Activated CD8-positive, alpha-beta T cell treated with anti-CD3 and anti-CD28 coated beads for 36 hours (primary cell): ENCODE measurements around the gene RNF217. TPM values are rescaled to one million over a fixed set of nuclear protein-coding genes. Genes with fewer than 3 reads are reported as not detected.

Experiments
- ATAC-seq: fragments of 200-7000 bp; cut with Tn5 transposase; one replicate; pipeline ENCODE4 v1.10.0; 2021; ENCODE audit warnings: mild to moderate bottlenecking, moderate library complexity
- CTCF ChIA-PET: fragments of 350-600 bp; sonication (Branson Sonifier 250); formaldehyde crosslinking; loops from one replicate; lab custom pipeline; 2021; ENCODE audit warnings: antibody characterized with exemption; lab: Charles Lee
- POLR2A ChIA-PET: fragments of 350-600 bp; sonication (Branson Sonifier 250); formaldehyde crosslinking; loops from one replicate; lab custom pipeline; 2021; ENCODE audit warnings: antibody characterized with exemption; lab: Charles Lee
- DNase-seq: peaks from one replicate; pipeline ENCODE4 v3.0.0-alpha.2; 2020
- H3K27ac Mint-ChIP-seq: one replicate; pipeline ENCODE4 v1.8.0; 2021; ENCODE audit warnings: mild to moderate bottlenecking, mixed read lengths
- H3K27me3 Mint-ChIP-seq: one replicate; pipeline ENCODE4 v1.8.0; 2021; ENCODE audit warnings: mixed read lengths
- H3K36me3 Mint-ChIP-seq: one replicate; pipeline ENCODE4 v1.8.0; 2021; ENCODE audit warnings: low read depth, mixed read lengths
- H3K4me1 Mint-ChIP-seq: one replicate; pipeline ENCODE4 v1.8.0; 2021; ENCODE audit warnings: low read depth, mixed read lengths
- H3K4me3 Mint-ChIP-seq: one replicate; pipeline ENCODE4 v1.8.0; 2021; ENCODE audit warnings: mild to moderate bottlenecking, moderate library complexity, mixed read lengths
- H3K9me3 Mint-ChIP-seq: one replicate; pipeline ENCODE4 v1.8.0; 2021; ENCODE audit warnings: mixed read lengths
- intact Hi-C: fragments of 100-400 bp; cut with micrococcal nuclease; formaldehyde crosslinking; loops from one replicate; pipeline ENCODE4 v1.10.0; 2022
- total RNA-seq, 2 experiments: library from RNA; stranded (reverse); gene quantifications; one replicate each; pipeline ENCODE4 v1.2.3, GENCODE V29; 2021
- TF ChIP-seq, protein P1 (sequence below): fragments of 200-600 bp; IDR thresholded peaks from one replicate; pipeline ENCODE4 v1.8.0; 2022; ENCODE audit warnings: antibody characterized with exemption, mild to moderate bottlenecking

Gene RNF217
- total RNA-seq, 2 experiments from 2014 or later = 0.07 to 0.09 TPM

DNA sequence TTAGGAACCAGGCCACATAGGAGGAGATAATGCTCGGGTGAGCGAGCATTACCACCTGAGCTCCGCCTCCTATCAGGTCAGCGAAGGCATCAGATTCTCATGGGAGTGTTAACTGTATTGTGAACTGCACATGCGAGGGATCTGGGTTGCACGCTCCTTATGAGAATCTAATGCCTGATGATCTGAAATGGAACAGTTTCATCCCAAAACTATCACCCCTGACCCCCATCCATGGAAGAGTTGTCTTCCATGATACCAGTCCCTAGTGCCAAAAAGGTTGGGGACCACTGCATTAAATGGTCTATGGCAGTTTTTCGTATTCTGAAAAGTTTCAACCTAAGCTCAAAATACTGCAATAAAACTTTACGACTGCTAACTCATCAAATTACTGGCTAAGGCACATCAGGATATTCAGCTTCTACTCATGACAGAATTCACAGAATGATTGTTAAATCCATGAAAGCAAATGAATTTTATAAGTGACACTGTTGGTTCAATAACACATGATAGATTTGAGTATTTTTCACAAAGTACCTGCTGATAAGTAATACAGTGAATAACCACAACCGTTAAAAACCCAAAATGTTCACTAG lies 25.9 kb downstream of the RNF217 start:
- H3K4me1 Mint-ChIP-seq = peaks cover 3% of the 10 kb centered on the region
- no peaks in the 10 kb centered on the region for H3K27me3 Mint-ChIP-seq
- TF ChIP-seq, protein P1, sequence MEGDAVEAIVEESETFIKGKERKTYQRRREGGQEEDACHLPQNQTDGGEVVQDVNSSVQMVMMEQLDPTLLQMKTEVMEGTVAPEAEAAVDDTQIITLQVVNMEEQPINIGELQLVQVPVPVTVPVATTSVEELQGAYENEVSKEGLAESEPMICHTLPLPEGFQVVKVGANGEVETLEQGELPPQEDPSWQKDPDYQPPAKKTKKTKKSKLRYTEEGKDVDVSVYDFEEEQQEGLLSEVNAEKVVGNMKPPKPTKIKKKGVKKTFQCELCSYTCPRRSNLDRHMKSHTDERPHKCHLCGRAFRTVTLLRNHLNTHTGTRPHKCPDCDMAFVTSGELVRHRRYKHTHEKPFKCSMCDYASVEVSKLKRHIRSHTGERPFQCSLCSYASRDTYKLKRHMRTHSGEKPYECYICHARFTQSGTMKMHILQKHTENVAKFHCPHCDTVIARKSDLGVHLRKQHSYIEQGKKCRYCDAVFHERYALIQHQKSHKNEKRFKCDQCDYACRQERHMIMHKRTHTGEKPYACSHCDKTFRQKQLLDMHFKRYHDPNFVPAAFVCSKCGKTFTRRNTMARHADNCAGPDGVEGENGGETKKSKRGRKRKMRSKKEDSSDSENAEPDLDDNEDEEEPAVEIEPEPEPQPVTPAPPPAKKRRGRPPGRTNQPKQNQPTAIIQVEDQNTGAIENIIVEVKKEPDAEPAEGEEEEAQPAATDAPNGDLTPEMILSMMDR = no peak
- intact Hi-C loops = no loop called here
- H3K27ac Mint-ChIP-seq = no peak overlapping the region
- no peak for ATAC-seq
- DNase-seq = no peak
- H3K4me3 Mint-ChIP-seq = no peak overlapping the region
- no peaks in the 10 kb centered on the region for H3K36me3 Mint-ChIP-seq
- ChIA-PET CTCF (interaction anchor here (0.7 kb wide), 2 partner anchors 153 to 316 kb away, joined by 3 read pairs; no protein-coding TSS in a partner anchor), POLR2A (no interaction called here)
- no peaks in the 10 kb centered on the region for H3K9me3 Mint-ChIP-seq

DNA sequence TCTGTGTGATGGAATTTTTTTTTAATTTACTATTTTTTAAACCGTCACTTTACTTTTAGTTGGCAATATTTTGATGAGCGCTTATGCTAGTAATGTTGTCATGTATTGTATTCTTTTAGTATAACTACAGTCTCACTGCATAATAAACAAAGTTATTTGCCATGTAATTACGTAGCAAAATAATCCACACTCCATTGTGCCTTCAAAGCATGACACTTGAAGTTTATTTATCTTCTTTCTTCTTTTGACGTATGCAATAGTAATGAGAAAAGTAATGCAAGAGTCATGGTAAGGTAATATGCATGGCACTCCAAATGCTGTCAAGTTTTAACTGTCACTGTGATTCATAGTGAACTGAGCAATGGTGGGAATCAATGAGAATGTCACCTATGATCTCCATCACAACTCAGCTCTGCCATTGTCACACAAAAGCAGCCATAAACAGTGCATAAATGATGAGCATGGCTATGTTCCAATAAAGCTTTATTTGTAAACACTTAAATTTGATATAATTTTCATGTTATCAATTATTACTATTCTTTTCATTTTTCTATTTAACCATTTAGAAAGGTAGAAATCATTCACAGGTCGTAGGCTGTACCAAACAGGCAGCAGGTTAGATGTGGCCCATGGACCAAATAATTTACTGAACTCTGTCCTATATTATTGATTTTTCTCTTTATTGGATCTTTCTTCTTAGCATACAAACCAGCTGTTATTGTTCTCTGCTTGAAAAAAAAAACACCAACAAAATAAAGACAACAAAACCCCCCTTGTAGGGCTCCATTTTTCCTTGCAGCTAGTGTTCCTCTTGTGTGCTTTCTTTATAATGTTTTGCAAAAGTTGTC lies 27.1 kb downstream of the RNF217 start:
- intact Hi-C loops = no loop called here
- no peak for ATAC-seq

DNA sequence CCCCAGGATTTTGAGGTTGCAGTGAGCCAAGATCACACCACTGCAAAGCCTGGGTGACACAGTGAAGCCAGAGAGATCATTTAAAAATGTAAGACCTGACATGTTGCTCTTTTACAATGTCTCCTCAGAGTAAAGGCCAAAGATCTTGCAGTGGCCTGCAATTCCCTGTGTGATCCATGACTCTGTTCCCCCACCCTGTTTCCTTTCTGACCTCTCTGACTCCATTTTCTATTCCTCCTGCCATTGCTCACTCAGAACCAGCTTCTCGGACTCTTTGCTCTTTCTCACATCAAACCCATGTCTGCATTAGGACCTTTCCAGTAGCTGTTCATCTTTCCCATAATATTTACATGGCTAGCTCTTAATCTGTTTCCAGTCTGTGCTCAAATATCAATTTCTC lies 28.8 kb downstream of the RNF217 start:
- Mint-ChIP-seq H3K4me3 (no peak overlapping the region), H3K4me1 (peaks cover 2% of the 10 kb centered on the region), H3K27ac (no peak overlapping the region), H3K27me3 (no peaks in the 10 kb centered on the region), H3K9me3 (no peaks in the 10 kb centered on the region), H3K36me3 (no peaks in the 10 kb centered on the region)
- CTCF ChIA-PET = no interaction called here
- ATAC-seq (no peak), DNase-seq (no peak)
- POLR2A ChIA-PET = no interaction called here
- TF ChIP-seq, protein P1 = no peak
- intact Hi-C loops = no loop called here

More for the DNA sequence above, 27.1 kb downstream of the RNF217 start:
- Mint-ChIP-seq H3K27ac (no peak overlapping the region), H3K9me3 (no peaks in the 10 kb centered on the region), H3K36me3 (no peaks in the 10 kb centered on the region), H3K27me3 (no peaks in the 10 kb centered on the region), H3K4me1 (peaks cover 3% of the 10 kb centered on the region), H3K4me3 (no peak overlapping the region)
- ChIA-PET POLR2A (no interaction called here), CTCF (no interaction called here)
- DNase-seq = no peak
- TF ChIP-seq, protein P1 = no peak

DNA sequence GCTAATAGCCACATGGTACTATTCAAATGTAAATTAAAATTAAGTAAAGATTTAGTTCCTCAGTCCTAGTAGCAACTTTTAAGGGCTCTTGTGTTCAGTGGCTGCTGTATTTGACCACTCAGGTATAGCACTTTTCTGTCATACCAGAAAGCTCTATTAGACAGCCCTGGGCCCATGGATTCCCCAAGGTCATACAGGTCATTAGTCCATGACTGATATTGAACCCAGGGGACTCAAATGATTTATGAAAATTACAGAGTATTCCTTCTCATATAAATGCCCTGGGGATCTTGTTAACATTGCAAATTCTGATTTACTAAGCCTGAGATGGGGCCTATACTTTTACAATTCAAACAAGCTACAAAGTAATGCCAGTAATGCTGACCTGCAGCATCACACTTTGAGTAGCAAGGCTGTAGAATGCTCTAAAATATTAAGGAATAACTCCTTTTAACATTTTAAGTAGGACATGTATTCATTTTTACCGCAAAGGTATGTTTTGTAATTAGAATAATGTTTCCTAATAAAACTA lies 29.6 kb downstream of the RNF217 start:
- Mint-ChIP-seq H3K4me3 (no peak overlapping the region), H3K27ac (no peak overlapping the region), H3K9me3 (no peaks in the 10 kb centered on the region), H3K4me1 (no peaks in the 10 kb centered on the region), H3K27me3 (no peaks in the 10 kb centered on the region), H3K36me3 (no peaks in the 10 kb centered on the region)
- POLR2A ChIA-PET = no interaction called here
- ATAC-seq = no peak
- CTCF ChIA-PET = no interaction called here
- no peak for DNase-seq
- TF ChIP-seq, protein P1 = no peak
- intact Hi-C loops = no loop called here

DNA sequence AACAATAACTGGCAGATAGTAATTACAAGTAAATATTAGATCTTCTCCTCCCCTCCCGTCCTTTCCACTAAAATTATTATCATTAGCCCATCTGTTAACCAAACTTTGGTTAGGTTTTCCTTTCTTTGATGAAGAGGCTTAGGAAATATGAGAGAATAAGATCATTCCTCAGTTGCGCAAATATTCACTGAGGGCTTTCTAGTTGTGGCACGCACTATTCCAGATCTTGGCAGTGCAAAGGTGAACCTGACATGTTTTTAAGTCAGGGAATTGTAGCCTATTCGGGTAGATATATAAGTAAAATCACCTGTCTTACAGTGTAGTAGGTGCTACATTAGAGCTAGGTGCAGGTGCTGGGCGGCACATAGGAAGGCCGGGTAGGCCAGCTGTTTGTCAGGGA lies 31.1 kb downstream of the RNF217 start:
- Mint-ChIP-seq H3K4me3 (no peak overlapping the region), H3K9me3 (no peaks in the 10 kb centered on the region), H3K4me1 (no peaks in the 10 kb centered on the region), H3K36me3 (no peaks in the 10 kb centered on the region), H3K27ac (no peak overlapping the region), H3K27me3 (no peaks in the 10 kb centered on the region)
- intact Hi-C loops = no loop called here
- CTCF ChIA-PET = no interaction called here
- POLR2A ChIA-PET = no interaction called here
- DNase-seq (no peak), ATAC-seq (no peak)
- TF ChIP-seq, protein P1 = no peak
